Activated CD4-positive, alpha-beta T cell treated with anti-CD3 and anti-CD28 coated beads, Interleukin-2, amount 10 ng/mL, durations not matched to agents 7 days and 5 days (primary cell): ENCODE data around the gene TMEM127. TPM values are rescaled to one million over a fixed set of nuclear protein-coding genes. Genes with fewer than 3 reads are reported as not detected.

Experiments
- total RNA-seq, 2 experiments: library from RNA; stranded (reverse); gene quantifications; one replicate each; pipeline ENCODE4 v1.2.3, GENCODE V29; 2021

Gene TMEM127
- total RNA-seq, 2 experiments from 2014 or later, result 32.9 to 44.5 TPM

Other genes with a start within 250 kb of the TMEM127 start
- gene GPAT2, start 231.1 kb downstream of the TMEM127 start, total RNA-seq, result 1 to 10 TPM; 3.3 to 5.3 TPM
- gene ADRA2B, start 149.4 kb downstream of the TMEM127 start, total RNA-seq, result under 1 TPM in 1 of 2 experiments, not detected in 1; 0.06 TPM
- under 1 TPM in 1 of 2 experiments, not detected in 1; 0.22 TPM for gene ASTL, start 127.5 kb downstream of the TMEM127 start, total RNA-seq
- 10 to 100 TPM; 11.9 to 14.2 TPM for gene DUSP2, start 120.6 kb downstream of the TMEM127 start, total RNA-seq
- 100 to 1,000 TPM; 126 to 128 TPM for gene STARD7, start 57.2 kb downstream of the TMEM127 start, total RNA-seq
- 10 to 100 TPM; 53.4 to 59.9 TPM for gene CIAO1, start 228 bp upstream of the TMEM127 start, total RNA-seq
- 100 to 1,000 TPM; 170 to 178 TPM for gene SNRNP200, start 39.5 kb upstream of the TMEM127 start, total RNA-seq
- 10 to 100 TPM; 33.3 to 39.2 TPM for gene ITPRIPL1, start 59.3 kb upstream of the TMEM127 start, total RNA-seq
- 10 to 100 TPM; 82.4 to 84.6 TPM for gene NCAPH, start 69.8 kb upstream of the TMEM127 start, total RNA-seq
- gene NEURL3, start 239.4 kb upstream of the TMEM127 start, total RNA-seq, result under 1 TPM; 0.22 to 0.27 TPM